ENCODE results near the gene SPACA4. TPM values are rescaled to one million over a fixed set of nuclear protein-coding genes. Genes with fewer than 3 reads are reported as not detected.

Gene SPACA4
- polyA plus RNA-seq, 2 of the 4 experiments (the other 2 are of a cell fraction): 0.08 to 0.12 TPM

Other genes with a start within 250 kb of the SPACA4 start
- gene TMEM143, start 242.8 kb upstream of the SPACA4 start, polyA plus RNA-seq (2011; rRNA removed): 7.4 and 7.6 TPM in 2 replicates
- gene TMEM143, start 242.8 kb upstream of the SPACA4 start, polyA plus RNA-seq (2017; fragmentation: RNase III; extraction: RNeasy Plus Mini Kit Qiagen cat#74134 plus additional on column Dnase treatment): 6.3 to 7.0 TPM (median 6.4 TPM) in 3 replicates
- 2.3 and 2.9 TPM in 2 replicates for gene SYNGR4, start 242.4 kb upstream of the SPACA4 start, polyA plus RNA-seq (2011; rRNA removed)
- 2.5 to 4.4 TPM (median 2.9 TPM) in 3 replicates for gene SYNGR4, start 242.4 kb upstream of the SPACA4 start, polyA plus RNA-seq (2017; fragmentation: RNase III; extraction: RNeasy Plus Mini Kit Qiagen cat#74134 plus additional on column Dnase treatment)
- gene KDELR1, start 215.2 kb upstream of the SPACA4 start, polyA plus RNA-seq (2011; rRNA removed): 200 and 270 TPM in 2 replicates
- gene KDELR1, start 215.2 kb upstream of the SPACA4 start, polyA plus RNA-seq (2017; fragmentation: RNase III; extraction: RNeasy Plus Mini Kit Qiagen cat#74134 plus additional on column Dnase treatment): 280 to 318 TPM (median 302 TPM) in 3 replicates
- gene GRIN2D, start 213.1 kb upstream of the SPACA4 start, polyA plus RNA-seq (2011; rRNA removed): 2.6 and 3.4 TPM in 2 replicates
- 5.8 to 6.8 TPM (median 6.3 TPM) in 3 replicates for gene GRIN2D, start 213.1 kb upstream of the SPACA4 start, polyA plus RNA-seq (2017; fragmentation: RNase III; extraction: RNeasy Plus Mini Kit Qiagen cat#74134 plus additional on column Dnase treatment)
- gene GRWD1, start 160.8 kb upstream of the SPACA4 start, polyA plus RNA-seq (2011; rRNA removed): 40.0 and 48.1 TPM in 2 replicates
- gene GRWD1, start 160.8 kb upstream of the SPACA4 start, polyA plus RNA-seq (2017; fragmentation: RNase III; extraction: RNeasy Plus Mini Kit Qiagen cat#74134 plus additional on column Dnase treatment): 82.1 to 87.0 TPM (median 84.2 TPM) in 3 replicates
- gene KCNJ14, start 151.2 kb upstream of the SPACA4 start, polyA plus RNA-seq (2011; rRNA removed): 1.9 and 2.2 TPM in 2 replicates
- gene KCNJ14, start 151.2 kb upstream of the SPACA4 start, polyA plus RNA-seq (2017; fragmentation: RNase III; extraction: RNeasy Plus Mini Kit Qiagen cat#74134 plus additional on column Dnase treatment): 1.3 to 1.4 TPM (median 1.3 TPM) in 3 replicates
- gene CYTH2, start 137.4 kb upstream of the SPACA4 start, polyA plus RNA-seq (2011; rRNA removed): 33.4 and 36.9 TPM in 2 replicates
- 42.3 to 55.4 TPM (median 50.5 TPM) in 3 replicates for gene CYTH2, start 137.4 kb upstream of the SPACA4 start, polyA plus RNA-seq (2017; fragmentation: RNase III; extraction: RNeasy Plus Mini Kit Qiagen cat#74134 plus additional on column Dnase treatment)
- 0.62 and 0.95 TPM in 2 replicates for gene LMTK3, start 94.9 kb upstream of the SPACA4 start, polyA plus RNA-seq (2011; rRNA removed)
- gene LMTK3, start 94.9 kb upstream of the SPACA4 start, polyA plus RNA-seq (2017; fragmentation: RNase III; extraction: RNeasy Plus Mini Kit Qiagen cat#74134 plus additional on column Dnase treatment): 4.6 to 6.1 TPM (median 5.6 TPM) in 3 replicates
- gene SULT2B1, start 54.6 kb upstream of the SPACA4 start, polyA plus RNA-seq (2011; rRNA removed): 22.2 and 22.4 TPM in 2 replicates
- 30.1 to 36.5 TPM (median 34.3 TPM) in 3 replicates for gene SULT2B1, start 54.6 kb upstream of the SPACA4 start, polyA plus RNA-seq (2017; fragmentation: RNase III; extraction: RNeasy Plus Mini Kit Qiagen cat#74134 plus additional on column Dnase treatment)
- gene FAM83E, start 8.3 kb downstream of the SPACA4 start, polyA plus RNA-seq (2011; rRNA removed): 0.16 and 0.45 TPM in 2 replicates
- 0.24 to 0.45 TPM (median 0.41 TPM) in 3 replicates for gene FAM83E, start 8.3 kb downstream of the SPACA4 start, polyA plus RNA-seq (2017; fragmentation: RNase III; extraction: RNeasy Plus Mini Kit Qiagen cat#74134 plus additional on column Dnase treatment)
- gene RPL18, start 12.4 kb downstream of the SPACA4 start, polyA plus RNA-seq (2011; rRNA removed): 1,390 and 1,780 TPM in 2 replicates
- gene RPL18, start 12.4 kb downstream of the SPACA4 start, polyA plus RNA-seq (2017; fragmentation: RNase III; extraction: RNeasy Plus Mini Kit Qiagen cat#74134 plus additional on column Dnase treatment): 2,568 to 2,696 TPM (median 2,647 TPM) in 3 replicates
- 5.5 and 6.1 TPM in 2 replicates for gene SPHK2, start 12.8 kb downstream of the SPACA4 start, polyA plus RNA-seq (2011; rRNA removed)
- 14.7 to 18.3 TPM (median 17.1 TPM) in 3 replicates for gene SPHK2, start 12.8 kb downstream of the SPACA4 start, polyA plus RNA-seq (2017; fragmentation: RNase III; extraction: RNeasy Plus Mini Kit Qiagen cat#74134 plus additional on column Dnase treatment)
- gene DBP, start 30.6 kb downstream of the SPACA4 start, polyA plus RNA-seq (2011; rRNA removed): 1.8 and 2.5 TPM in 2 replicates
- gene DBP, start 30.6 kb downstream of the SPACA4 start, polyA plus RNA-seq (2017; fragmentation: RNase III; extraction: RNeasy Plus Mini Kit Qiagen cat#74134 plus additional on column Dnase treatment): 3.8 to 5.5 TPM (median 4.1 TPM) in 3 replicates
- gene CA11, start 39.4 kb downstream of the SPACA4 start, polyA plus RNA-seq (2011; rRNA removed): 8.8 and 9.8 TPM in 2 replicates
- 12.8 to 21.0 TPM (median 17.5 TPM) in 3 replicates for gene CA11, start 39.4 kb downstream of the SPACA4 start, polyA plus RNA-seq (2017; fragmentation: RNase III; extraction: RNeasy Plus Mini Kit Qiagen cat#74134 plus additional on column Dnase treatment)
- 0.22 and 0.41 TPM in 2 replicates for gene NTN5, start 66.3 kb downstream of the SPACA4 start, polyA plus RNA-seq (2011; rRNA removed)
- 0.18 to 0.44 TPM (median 0.28 TPM) in 3 replicates for gene NTN5, start 66.3 kb downstream of the SPACA4 start, polyA plus RNA-seq (2017; fragmentation: RNase III; extraction: RNeasy Plus Mini Kit Qiagen cat#74134 plus additional on column Dnase treatment)
- not detected in 2 replicates for gene FUT2, start 89.2 kb downstream of the SPACA4 start, polyA plus RNA-seq (2011; rRNA removed)
- not detected in 3 replicates for gene FUT2, start 89.2 kb downstream of the SPACA4 start, polyA plus RNA-seq (2017; fragmentation: RNase III; extraction: RNeasy Plus Mini Kit Qiagen cat#74134 plus additional on column Dnase treatment)
- gene MAMSTR, start 113.0 kb downstream of the SPACA4 start, polyA plus RNA-seq (2011; rRNA removed): 0.45 and 0.52 TPM in 2 replicates
- gene MAMSTR, start 113.0 kb downstream of the SPACA4 start, polyA plus RNA-seq (2017; fragmentation: RNase III; extraction: RNeasy Plus Mini Kit Qiagen cat#74134 plus additional on column Dnase treatment): 0.33 to 0.44 TPM (median 0.40 TPM) in 3 replicates
- gene RASIP1, start 133.9 kb downstream of the SPACA4 start, polyA plus RNA-seq (2011; rRNA removed): 0.33 and 0.40 TPM in 2 replicates
- gene RASIP1, start 133.9 kb downstream of the SPACA4 start, polyA plus RNA-seq (2017; fragmentation: RNase III; extraction: RNeasy Plus Mini Kit Qiagen cat#74134 plus additional on column Dnase treatment): 0.36 to 0.62 TPM (median 0.45 TPM) in 3 replicates
- not detected in 2 replicates for gene IZUMO1, start 140.2 kb downstream of the SPACA4 start, polyA plus RNA-seq (2011; rRNA removed)
- gene IZUMO1, start 140.2 kb downstream of the SPACA4 start, polyA plus RNA-seq (2017; fragmentation: RNase III; extraction: RNeasy Plus Mini Kit Qiagen cat#74134 plus additional on column Dnase treatment): not detected in 3 replicates
- gene FUT1, start 145.9 kb downstream of the SPACA4 start, polyA plus RNA-seq (2011; rRNA removed): 1.4 and 1.5 TPM in 2 replicates
- 0.05 to 0.13 TPM (median 0.09 TPM) in 3 replicates for gene FUT1, start 145.9 kb downstream of the SPACA4 start, polyA plus RNA-seq (2017; fragmentation: RNase III; extraction: RNeasy Plus Mini Kit Qiagen cat#74134 plus additional on column Dnase treatment)
- 0.06 TPM in 1 of 2 replicates, not detected in the other for gene FGF21, start 148.8 kb downstream of the SPACA4 start, polyA plus RNA-seq (2011; rRNA removed)
- not detected in 3 replicates for gene FGF21, start 148.8 kb downstream of the SPACA4 start, polyA plus RNA-seq (2017; fragmentation: RNase III; extraction: RNeasy Plus Mini Kit Qiagen cat#74134 plus additional on column Dnase treatment)
- gene BCAT2, start 204.3 kb downstream of the SPACA4 start, polyA plus RNA-seq (2011; rRNA removed): 30.4 and 31.9 TPM in 2 replicates
- gene BCAT2, start 204.3 kb downstream of the SPACA4 start, polyA plus RNA-seq (2017; fragmentation: RNase III; extraction: RNeasy Plus Mini Kit Qiagen cat#74134 plus additional on column Dnase treatment): 46.4 to 47.9 TPM (median 47.2 TPM) in 3 replicates
- gene HSD17B14, start 229.7 kb downstream of the SPACA4 start, polyA plus RNA-seq (2011; rRNA removed): 8.1 and 11.1 TPM in 2 replicates
- gene HSD17B14, start 229.7 kb downstream of the SPACA4 start, polyA plus RNA-seq (2017; fragmentation: RNase III; extraction: RNeasy Plus Mini Kit Qiagen cat#74134 plus additional on column Dnase treatment): 10.6 to 20.9 TPM (median 19.5 TPM) in 3 replicates

All from A549 (cell line).